Activated CD8-positive, alpha-beta memory T cell treated with anti-CD3 and anti-CD28 coated beads for 24 hours (primary cell): ENCODE data around the gene ABHD16A.
"Not testable (repeated sequence)": the region's sequence is repeated elsewhere in the genome, so short reads cannot be mapped to it uniquely, and the experiment has no call there.

ENCODE experiments used
- DNase-seq: peaks from one replicate; pipeline ENCODE4 v3.0.0-alpha.2; 2020

ABHD16A gene

DNA sequence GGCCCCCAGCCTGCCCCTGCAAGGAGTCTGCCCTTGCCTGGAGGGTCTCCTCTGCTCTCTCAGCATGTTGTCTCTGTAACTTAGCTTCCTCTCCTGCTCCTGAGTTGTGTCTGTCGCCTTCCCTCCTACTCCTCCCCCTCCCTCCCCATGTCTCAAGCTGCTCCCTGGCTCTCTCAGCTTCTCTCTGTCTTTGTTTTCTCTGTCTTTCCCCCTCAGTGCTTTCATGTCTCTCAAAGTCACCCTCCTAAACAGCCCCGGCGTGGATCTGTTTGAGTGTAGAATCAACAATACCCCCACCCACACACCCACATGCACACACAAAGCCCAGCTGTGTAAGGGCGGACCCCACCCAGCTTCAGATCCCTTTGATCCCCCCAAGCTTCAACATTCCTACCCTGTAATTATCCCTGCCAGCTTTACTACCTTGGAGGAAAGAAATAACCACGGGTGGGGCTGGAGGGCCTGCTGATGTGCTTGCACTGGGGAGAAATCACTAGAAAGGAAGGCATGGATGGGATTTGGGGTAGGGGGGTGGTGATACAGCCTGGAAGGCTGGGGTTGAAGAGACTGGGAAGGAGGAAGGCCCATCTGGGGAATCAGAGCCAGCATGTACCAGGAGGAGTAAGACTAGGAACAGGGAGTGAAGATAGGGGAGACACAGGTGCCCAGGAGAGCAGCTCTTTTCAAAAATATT, 11.0 kb upstream of the ABHD16A start:
- no peak for DNase-seq

DNA sequence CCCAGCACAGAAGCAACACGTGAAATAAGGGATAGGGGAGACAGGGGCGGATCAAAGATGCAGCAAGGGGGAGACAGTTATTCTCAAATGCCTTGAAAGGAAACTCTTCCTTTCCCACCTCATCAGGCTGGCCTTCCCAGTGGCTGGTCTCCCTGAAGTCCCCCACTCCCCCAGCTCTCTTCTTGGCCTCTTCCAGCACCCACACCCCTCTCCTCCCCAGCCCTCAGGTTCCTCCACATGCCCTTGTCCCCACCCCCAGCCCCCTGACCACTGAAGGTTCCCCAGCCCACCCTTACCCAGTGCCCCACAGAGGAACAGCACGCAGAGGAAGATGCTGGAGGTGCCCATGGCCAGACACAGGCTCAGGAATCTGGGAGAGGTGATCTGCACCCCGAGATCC, 10.3 kb upstream of the ABHD16A start:
- DNase-seq: no peak

DNA sequence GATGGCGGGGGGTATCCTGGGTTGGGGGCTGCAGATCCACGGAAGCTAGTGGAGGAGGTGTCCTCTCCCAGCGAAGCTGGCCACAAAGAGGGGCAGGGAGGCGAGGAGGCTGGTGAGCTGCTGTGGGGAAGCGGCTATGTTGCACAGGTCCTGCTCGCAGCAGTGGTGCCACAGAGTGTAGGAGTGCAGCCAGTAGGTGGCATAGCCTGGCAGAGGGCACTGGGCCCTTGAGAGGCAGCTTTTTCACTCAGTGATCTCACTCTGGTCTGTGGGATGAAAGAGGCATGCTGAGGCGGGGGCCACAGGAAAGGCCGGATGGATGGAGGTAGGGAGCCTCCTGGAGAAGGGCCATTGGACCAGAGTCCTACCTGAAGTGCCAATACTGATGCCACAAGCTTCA, 9.2 kb upstream of the ABHD16A start:
- DNase-seq: no peak

DNA sequence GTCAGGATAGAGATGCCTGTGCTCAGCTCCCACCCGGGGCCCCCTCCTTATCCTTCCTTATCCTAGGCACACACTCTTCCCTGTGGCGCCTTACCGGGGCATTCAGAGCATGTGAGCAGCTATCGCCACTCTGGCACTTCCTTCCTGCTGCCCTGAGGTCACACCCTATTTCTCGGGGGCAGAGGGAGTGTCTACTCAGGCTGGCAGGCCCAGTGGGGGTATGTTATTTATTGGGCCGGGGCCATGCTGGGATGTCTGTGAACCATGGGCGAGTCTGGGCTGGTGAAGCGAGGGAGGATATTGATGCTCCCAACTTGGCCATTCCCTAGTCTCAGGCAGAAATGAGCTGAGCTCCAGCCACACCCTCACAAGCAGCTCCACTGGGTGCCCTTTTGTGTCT, 8.1 kb upstream of the ABHD16A start:
- no peak for DNase-seq

DNA sequence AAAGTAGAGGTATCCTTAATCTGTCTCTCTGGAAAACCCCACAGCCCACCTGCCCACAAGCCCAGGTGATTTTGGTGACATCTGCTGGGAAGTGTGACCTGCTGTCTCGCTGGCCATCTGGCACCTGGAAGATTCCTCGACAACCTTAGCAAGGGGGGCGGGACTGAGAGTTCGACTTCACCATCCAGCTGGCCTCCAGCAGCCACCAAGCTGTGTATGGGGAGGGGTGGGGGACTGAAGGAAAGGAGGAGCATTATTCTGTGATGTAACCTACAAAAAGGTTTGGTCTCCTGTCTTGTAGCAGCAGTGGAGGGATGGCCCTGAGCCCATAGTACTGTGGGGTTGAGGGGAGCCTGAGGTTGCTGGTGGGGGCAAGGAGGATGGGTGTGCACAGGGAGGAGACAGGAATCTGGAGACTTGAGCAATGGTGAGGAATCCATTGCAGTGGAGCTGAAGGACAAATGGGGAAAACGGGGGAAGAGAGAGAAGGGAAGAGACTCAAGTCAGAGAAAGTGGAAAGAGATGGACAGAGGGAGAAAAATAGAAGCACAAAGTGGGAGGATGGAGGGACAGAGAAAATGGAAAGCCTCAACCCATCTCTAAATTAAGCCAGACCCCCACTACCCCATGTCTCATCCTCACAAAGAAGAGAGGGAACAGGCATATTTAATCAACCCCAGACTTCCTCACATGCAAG, 7.5 kb upstream of the ABHD16A start:
- no peak for DNase-seq

DNA sequence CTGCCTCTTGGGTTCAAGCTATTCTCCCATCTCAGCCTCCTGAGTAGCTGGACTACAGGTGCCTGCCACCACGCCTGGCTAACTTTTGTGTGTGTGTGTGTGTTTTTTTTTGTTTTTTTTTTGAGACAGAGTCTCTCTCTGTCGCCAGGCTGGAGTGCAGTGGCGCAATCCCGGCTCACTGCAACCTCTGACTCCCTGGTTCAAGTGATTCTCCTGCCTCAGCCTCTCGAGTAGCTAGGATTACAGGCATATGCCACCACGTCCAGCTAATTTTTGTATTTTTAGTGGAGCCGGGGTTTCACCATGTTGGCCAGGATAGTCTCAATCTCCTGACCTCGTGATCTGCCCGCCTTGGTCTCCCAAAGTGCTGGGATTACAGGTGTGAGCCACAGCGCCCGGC, 6.0 kb upstream of the ABHD16A start:
- not testable (repeated sequence) for DNase-seq

DNA sequence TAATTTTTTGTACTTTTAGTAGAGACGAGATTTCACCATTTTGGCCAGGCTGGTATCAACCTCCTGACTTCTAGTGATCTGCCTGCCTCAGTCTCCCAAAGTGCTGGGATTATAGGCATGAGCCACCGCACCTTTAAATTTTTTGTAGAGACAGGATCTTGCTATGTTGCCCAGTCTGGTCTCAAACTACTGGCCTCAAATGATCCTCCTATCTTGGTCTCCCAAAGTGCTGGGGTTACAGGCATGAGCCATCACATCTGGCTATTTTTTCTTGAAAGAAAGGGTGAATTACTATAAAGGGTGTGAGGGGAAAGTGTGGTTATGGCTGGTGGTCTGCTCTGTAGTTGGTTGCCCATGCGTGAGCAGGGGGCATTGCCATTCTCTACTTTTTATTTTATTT, 5.1 kb upstream of the ABHD16A start:
- DNase-seq: no peak

DNA sequence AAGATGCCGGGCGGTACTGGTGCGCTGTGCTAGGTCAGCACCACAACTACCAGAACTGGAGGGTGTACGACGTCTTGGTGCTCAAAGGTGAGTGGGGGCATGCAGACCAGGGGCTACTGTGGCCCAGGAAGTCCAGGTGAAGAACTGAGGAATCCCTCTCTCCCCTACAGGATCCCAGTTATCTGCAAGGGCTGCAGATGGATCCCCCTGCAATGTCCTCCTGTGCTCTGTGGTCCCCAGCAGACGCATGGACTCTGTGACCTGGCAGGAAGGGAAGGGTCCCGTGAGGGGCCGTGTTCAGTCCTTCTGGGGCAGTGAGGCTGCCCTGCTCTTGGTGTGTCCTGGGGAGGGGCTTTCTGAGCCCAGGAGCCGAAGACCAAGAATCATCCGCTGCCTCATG, 4.6 kb upstream of the ABHD16A start:
- DNase-seq: no peak

DNA sequence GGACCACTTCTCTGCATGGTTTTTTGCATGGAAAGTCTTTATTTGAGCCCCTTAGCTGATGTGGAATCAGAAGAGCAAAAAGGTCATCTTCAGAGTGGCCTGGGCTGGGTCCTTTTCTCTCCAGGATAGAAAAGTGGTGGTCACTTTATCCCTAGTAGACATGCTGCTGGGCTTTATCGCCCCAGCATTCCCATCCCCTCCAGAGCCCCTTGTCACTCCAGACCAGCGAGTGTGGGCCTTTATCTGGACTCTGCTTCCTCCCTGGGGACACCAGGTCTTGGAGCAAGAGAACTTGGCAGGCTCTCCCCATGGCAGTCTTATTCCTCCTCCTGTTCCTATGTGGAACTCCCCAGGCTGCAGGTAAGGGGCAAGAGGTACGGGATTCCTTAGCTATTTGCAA, 3.5 kb upstream of the ABHD16A start, which contains the start of gene LY6G6F:
Gene LY6G6F, plus strand, starts transcription at position 268 of the 400 bp plus-strand sequence. Its CDS starts 41 bp downstream, at position 309.
- no peak for DNase-seq

DNA sequence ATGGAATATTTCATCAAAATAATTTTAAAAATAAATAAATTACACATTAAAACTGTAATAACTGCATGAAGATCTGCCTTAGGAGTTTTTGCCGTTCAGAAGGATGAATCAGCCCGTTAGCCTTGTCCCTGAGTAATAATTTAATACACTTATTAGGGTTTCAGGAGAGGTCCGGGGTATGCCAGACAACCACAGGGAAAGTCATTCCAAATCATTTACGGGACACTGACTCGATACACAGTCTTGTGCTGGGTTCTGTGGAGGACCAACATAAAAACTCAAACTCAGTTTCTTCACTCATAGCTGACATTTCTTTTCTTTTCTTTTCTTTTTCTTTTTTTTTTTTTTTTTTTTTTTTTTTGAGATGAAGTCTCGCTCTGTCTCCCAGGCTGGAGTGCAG, 2.8 kb upstream of the ABHD16A start:
- DNase-seq: no peak

DNA sequence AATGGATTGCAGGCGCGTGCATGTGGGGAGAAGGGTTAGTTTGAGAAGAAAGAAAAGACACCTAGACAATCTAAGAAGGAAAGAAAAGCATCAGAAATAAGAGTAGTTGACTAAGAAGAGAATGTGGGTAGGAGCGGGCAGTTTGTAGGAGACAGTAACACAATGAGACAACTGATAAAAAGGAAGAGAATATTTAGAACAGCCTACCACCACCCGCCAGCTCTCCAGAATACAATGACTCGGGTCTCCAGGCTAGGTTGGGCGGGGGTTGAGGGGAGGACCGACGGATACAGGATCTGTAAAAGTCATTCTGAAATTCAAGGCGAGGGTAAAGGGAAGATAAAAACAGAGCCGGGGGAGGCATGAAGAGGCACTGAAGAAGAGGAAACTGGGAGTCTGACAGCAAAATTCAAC, 712 bp downstream of the ABHD16A start:
- no peak for DNase-seq

DNA sequence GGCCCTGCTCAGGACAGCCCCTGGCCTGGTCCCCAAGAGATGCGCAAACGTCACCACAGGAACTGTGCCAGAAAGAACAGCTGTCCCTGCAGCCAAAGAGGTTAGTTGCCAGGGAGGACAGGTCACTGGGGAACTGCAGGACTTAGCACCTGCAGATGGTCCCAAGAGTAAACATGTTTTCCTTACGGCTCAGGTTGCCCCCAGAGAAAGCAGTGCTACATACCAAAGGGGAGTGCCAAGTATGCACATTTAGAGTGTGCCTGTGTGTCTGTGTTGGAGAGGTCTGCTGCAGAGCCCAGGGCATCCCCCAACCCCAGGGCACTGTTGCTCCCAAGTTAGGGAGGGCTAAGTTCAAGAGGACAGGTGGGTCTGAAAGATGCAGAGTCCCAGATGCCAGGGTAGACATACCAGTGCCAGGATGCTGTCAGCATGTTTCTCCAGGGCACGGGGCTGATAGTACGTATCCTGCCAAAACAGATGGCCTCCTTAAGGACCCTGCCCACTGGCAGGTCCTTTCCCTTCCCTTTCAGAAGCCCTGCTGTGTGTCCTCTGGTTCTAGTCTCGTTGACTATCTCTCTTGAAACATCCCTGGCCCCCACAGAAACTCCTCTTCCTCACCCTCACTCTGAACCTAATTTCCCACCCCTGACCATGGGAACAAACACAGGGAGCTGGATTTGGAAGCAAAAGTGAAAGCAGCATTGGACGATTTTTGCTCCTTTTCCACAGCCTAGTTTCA, 1.3 kb downstream of the ABHD16A start:
- no peak for DNase-seq

DNA sequence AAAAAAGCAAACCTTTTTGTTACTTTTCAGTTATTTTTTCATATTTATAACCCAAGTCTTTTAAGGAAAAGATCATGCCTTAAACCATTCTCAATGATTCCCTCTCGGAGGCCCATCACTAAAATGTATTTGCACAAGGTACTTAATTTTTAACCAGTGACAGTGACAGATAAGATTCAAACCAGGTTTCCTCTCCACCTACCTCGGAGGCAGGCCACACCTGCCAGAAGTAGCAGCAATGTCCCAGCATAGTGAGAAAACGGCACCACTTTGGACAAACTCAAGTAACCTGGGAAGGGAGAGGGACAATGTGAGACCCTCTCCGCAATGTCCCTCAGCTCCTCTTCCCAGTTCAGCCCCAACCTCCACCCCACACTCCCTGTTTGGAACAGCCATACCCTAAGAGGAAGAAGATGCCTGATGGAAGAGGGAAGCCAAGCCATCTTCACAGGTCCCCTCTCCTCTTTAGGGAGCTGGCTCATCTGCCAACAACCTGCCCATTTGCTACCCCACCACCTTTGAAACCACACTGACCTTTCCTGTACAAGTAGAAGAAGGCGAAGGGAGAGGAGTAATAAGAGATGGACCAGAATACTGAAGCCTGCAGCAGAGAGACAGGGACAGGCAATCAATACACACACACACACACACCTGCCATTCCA, 2.3 kb downstream of the ABHD16A start:
- no peak for DNase-seq

DNA sequence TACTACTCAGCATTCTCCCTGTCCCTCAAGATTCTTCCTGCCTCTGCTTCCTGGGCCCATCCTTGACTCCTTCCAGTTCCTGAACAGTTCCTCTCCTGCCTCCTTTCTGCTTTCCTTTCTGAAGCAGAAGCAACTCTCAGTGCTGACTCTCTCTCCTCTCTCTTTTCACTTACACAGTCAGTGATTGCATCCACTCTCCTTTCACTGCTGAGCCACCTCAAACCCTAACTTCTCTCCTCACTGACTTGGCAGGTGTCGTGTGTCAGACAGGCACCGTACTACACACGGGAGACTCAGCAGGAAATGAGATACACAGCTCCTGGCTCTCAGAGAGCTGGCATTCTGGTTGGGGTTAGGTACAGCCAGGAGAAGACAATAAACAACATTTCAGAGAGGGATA, 5.6 kb downstream of the ABHD16A start:
- DNase-seq: no peak

DNA sequence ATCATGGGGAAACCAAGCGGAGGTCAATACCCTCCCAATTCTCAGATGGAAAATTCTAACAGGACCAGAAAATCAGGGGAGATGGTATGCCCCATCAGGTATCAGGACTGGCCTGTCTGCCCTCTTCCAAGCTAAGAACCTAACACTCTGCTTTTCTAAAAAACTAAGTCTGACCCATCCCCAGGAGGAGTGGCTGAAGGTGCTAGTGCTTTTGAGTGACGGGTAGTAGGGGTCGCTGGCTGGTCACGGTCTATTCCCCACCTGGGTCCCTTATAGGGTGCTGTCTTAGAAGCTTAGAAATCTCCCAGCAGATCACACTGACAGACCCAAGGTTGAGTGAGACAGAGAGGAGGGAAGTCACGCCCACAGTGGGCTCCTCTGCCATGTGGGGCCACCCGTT, 9.6 kb downstream of the ABHD16A start:
- DNase-seq: no peak

DNA sequence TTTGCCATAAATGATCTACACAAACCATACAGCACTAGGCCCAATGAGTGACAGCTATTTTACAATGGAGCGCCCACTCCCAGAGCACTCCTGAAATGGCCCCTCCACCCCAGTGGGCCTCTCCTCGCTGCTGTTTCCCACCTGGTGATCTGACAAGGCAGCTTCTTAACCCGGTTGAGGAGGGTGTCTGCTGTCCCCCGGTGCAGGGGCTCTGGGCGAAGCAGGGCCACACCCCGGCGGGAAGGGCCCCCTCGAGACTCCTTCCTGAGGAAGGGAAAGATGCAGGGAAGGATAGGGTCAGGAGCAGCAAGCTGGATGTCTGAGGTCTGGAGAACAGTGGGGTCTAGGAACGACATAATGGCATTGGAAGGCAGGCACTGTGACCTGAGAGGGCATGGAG, 10.2 kb downstream of the ABHD16A start:
- DNase-seq: no peak

DNA sequence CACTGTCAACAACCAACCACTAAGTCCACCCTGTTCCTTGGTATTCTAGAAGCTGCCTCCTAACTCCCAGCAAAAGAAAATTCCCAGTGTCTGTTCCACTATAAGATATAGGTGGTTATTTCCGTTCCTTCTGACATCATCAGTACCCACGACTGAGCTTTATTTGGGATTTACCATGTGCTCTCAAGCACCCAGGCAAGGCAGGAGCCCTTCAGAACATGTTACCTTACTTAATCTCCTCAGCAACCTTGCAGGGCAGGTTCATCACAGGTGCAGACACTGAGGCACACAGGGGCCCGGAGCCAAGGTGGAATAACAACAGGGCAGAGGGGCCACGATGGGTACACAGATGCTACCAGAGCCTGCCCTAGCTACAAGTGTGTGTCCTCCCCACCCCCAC, 10.8 kb downstream of the ABHD16A start:
- no peak for DNase-seq

DNA sequence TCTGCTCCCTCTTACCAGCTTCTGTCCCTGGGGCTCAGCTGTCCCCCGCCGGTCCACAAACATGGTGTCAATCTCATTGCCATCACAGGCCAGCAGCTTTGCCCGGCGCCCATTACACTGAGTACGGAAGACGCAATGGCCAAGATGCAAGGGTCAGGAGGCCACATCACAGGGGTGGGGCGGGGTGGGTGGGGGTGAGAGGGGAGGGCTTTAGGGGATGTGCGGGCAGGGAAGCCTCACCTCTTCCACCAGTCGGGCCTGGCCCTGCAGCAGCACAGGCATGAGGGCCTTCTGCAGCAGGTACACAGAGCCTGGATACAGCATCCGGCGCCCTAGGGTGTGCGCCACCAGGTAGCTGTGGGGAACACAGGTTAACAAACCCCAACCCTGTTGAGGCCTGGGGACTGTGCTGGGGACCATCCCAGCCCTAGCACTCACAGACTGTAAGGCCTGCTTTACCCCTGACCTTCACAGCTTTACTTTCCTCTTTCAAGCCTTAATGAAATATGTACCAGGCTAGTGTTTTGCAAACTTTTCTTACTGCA, 11.5 kb downstream of the ABHD16A start:
- no peak for DNase-seq

DNA sequence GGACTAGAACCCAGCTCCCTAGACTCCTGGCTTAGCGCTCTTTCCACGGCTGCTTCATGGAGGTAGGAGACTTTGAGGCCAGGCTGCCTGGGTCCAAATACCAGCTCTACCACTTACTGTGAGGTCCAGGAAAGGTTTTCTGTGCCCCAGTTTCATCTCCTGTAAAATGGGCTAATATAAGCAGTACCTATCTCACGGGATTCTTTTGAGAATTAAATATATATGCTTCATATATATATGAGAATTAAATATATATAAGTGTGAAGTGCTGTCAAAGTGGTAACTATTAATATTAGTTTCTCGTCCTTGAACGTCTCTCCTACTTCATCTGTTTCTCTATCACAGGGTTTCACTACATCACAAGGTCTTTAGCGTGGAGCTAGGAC, 12.1 kb downstream of the ABHD16A start:
- no peak for DNase-seq

DNA sequence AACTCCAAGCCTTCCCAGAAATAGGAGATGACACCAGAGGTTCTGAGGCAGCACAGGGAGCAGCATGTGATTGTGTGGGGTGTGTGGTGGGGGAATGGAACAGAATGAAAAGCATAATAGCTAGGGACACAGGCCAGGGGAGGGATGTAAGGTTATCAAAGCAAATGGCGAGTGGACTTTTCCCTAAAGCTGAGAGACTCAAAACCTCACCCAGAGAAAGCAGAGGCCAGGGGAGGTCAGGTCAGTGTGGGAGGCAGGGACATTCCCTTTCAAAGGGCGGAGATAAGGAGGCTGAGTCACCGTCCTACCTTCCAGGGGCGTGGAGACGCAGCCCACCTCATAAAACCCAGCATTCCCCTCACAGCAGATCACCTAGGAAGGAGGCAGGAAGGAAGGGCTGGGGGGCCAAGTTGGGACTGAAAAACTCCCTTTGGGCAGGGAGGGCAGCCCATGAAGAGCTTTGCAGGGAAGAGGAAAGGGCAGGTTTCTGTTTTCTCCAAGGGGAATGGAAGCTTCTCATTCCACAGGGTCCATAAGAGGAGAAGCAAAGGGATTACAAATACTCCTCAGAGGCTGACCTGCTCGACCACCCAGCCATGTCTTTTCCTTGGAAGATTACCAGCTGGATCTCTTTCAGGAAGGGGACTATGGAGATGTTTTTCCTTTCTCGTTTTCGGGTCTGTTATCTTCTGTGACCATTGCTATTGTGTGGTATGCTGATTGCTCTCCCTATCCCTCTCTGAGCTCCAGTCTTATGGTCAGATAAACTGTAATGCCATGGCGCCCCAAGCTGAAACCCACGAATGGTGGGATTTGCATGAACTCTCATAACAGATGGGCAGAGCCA, 12.7 kb downstream of the ABHD16A start:
- DNase-seq: no peak

DNA sequence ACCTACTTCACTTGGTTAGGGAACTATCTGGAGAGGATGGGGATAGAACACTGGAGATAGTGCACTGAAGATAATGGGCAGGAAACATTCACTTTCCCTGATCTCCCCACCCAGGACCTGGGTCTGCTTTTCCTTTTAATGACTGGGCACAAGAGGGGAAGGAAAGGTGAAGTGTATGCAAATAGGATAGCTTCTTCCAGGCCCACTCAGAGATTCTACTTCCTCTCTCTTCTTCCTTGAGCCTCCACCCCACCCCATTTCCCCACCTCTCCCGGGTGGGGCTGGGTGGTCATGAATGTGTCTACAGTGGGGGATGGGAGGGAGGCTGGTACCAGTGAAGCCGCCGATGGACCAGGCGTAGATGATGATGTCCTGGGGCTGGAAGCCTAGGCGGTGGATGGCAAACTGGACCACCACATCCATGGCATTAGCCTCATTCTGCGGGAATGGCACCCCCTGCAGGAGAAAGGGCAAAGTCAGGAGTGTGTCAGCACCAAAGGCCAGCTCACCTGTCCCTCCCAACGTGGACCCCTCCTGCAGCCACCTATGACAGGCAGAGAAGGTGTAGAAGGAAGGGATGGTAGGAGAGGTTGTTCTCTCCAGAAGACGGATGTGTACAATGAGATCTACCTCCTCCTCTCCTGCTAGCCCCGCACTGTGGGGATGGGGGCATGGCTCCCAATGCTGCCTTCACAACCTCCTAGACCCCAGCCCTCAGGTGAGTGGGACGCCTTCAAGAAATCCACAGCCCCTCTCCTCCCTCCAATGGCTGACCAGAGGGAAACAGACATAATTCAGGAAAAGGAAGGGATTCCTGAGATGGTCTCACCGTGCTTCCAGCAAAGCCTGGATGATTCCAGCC, 13.6 kb downstream of the ABHD16A start:
- no peak for DNase-seq
